ENCODE measurements around the gene GPM6B.

The GPM6B gene

GRCh38 chrX:13803116-13803515, 13.8 kb downstream of the GPM6B start:
- no peak overlapping the region for H3K4me3 ChIP-seq (ENCODE audit: low read depth, low read length)
- TF ChIP-seq MAX (IDR thresholded peaks at IDR 0.05; ENCODE audit: low read depth, low read length) (no peak), POLR2A (IDR thresholded peaks at IDR 0.05; ENCODE audit: extremely low read depth, insufficient read length) (no peak)

GRCh38 chrX:13798184-13798583, 18.7 kb downstream of the GPM6B start:
- TF ChIP-seq POLR2A (IDR thresholded peaks at IDR 0.05; ENCODE audit: extremely low read depth, insufficient read length) (no peak), MAX (IDR thresholded peaks at IDR 0.05; ENCODE audit: low read depth, low read length) (no peak), CTCF (IDR thresholded peaks at IDR 0.05; ENCODE audit: low read depth, low read length) (no peak), MYC (IDR thresholded peaks at IDR 0.05; ENCODE audit: low read depth, low read length) (no peak)
- no peak for DNase-seq (ENCODE audit: low read depth)
- no peak overlapping the region for H3K4me3 ChIP-seq (ENCODE audit: low read depth, low read length)

More at GRCh38 chrX:13803116-13803515, 13.8 kb downstream of the GPM6B start:
- DNase-seq (ENCODE audit: low read depth): no peak

GRCh38 chrX:13797512-13797911, 19.4 kb downstream of the GPM6B start:
- no peak for DNase-seq (ENCODE audit: low read depth)
- H3K4me3 ChIP-seq (ENCODE audit: low read depth, low read length): no peak overlapping the region
- TF ChIP-seq MYC (IDR thresholded peaks at IDR 0.05; ENCODE audit: low read depth, low read length) (no peak), CTCF (IDR thresholded peaks at IDR 0.05; ENCODE audit: low read depth, low read length) (no peak), POLR2A (IDR thresholded peaks at IDR 0.05; ENCODE audit: extremely low read depth, insufficient read length) (no peak), MAX (IDR thresholded peaks at IDR 0.05; ENCODE audit: low read depth, low read length) (no peak)

- no peak overlapping the region for H3K4me3 ChIP-seq (ENCODE audit: low read depth, low read length)
- DNase-seq (ENCODE audit: low read depth): no peak
- TF ChIP-seq MYC (IDR thresholded peaks at IDR 0.05; ENCODE audit: low read depth, low read length) (no peak), MAX (IDR thresholded peaks at IDR 0.05; ENCODE audit: low read depth, low read length) (no peak), POLR2A (IDR thresholded peaks at IDR 0.05; ENCODE audit: extremely low read depth, insufficient read length) (no peak), CTCF (IDR thresholded peaks at IDR 0.05; ENCODE audit: low read depth, low read length) (no peak)
Observed at GRCh38 chrX:13794417-13794816, 22.5 kb downstream of the GPM6B start.

- DNase-seq (ENCODE audit: low read depth): no peak
- no peak overlapping the region for H3K4me3 ChIP-seq (ENCODE audit: low read depth, low read length)
- TF ChIP-seq CTCF (IDR thresholded peaks at IDR 0.05; ENCODE audit: low read depth, low read length): no peak
- TF ChIP-seq POLR2A (IDR thresholded peaks at IDR 0.05; ENCODE audit: extremely low read depth, insufficient read length): no peak
- no peak for TF ChIP-seq MYC (IDR thresholded peaks at IDR 0.05; ENCODE audit: low read depth, low read length)
- no peak for TF ChIP-seq MAX (IDR thresholded peaks at IDR 0.05; ENCODE audit: low read depth, low read length)
Observed at GRCh38 chrX:13793897-13794296, 23.0 kb downstream of the GPM6B start.

- H3K4me3 ChIP-seq (ENCODE audit: low read depth, low read length): no peak overlapping the region
- TF ChIP-seq CTCF (IDR thresholded peaks at IDR 0.05; ENCODE audit: low read depth, low read length) (no peak), MYC (IDR thresholded peaks at IDR 0.05; ENCODE audit: low read depth, low read length) (no peak), POLR2A (IDR thresholded peaks at IDR 0.05; ENCODE audit: extremely low read depth, insufficient read length) (no peak), MAX (IDR thresholded peaks at IDR 0.05; ENCODE audit: low read depth, low read length) (no peak)
- no peak for DNase-seq (ENCODE audit: low read depth)
Observed at GRCh38 chrX:13791559-13791958, 25.3 kb downstream of the GPM6B start.

Data from NB4 (cell line).